H9 (cell line): Measurements from ENCODE around the gene EPC1. TPM values are rescaled to one million over a fixed set of nuclear protein-coding genes. Genes with fewer than 3 reads are reported as not detected.

Experiments used
- DNase-seq: peaks from one replicate; pipeline ENCODE4 v3.0.0-alpha.2; 2017
- H2AFZ ChIP-seq: one replicate; pipeline ENCODE4 v1.6.1; 2013; ENCODE audit warnings: mild to moderate bottlenecking, low read length, control low read depth, moderate library complexity
- H2AK5ac ChIP-seq: 2 replicates; pipeline ENCODE4 v1.6.1; 2013; ENCODE audit warnings: low read length, control low read depth, mixed read lengths; ENCODE audit not compliant: insufficient read length
- H2BK120ac ChIP-seq: one replicate; pipeline ENCODE4 v1.6.1; 2013; ENCODE audit warnings: low read depth, mild to moderate bottlenecking, low read length, control low read depth, inconsistent platforms; ENCODE audit not compliant: poor library complexity, severe bottlenecking
- H2BK12ac ChIP-seq: 2 replicates; pipeline ENCODE4 v1.6.1; 2013; ENCODE audit warnings: low read length, control low read depth, mixed read lengths, low read depth; ENCODE audit not compliant: insufficient read length
- H2BK15ac ChIP-seq: 2 replicates; pipeline ENCODE4 v1.6.1; 2013; ENCODE audit warnings: low read depth, low read length, control low read depth
- H2BK20ac ChIP-seq: one replicate; pipeline ENCODE4 v1.6.1; 2013; ENCODE audit warnings: low read depth, mild to moderate bottlenecking, low read length, control low read depth, inconsistent platforms; ENCODE audit not compliant: poor library complexity, severe bottlenecking
- H2BK5ac ChIP-seq: 2 replicates; pipeline ENCODE4 v1.6.1; 2013; ENCODE audit warnings: low read length, control low read depth, mixed read lengths; ENCODE audit not compliant: insufficient read length
- H3K14ac ChIP-seq: 2 replicates; pipeline ENCODE4 v1.6.1; 2013; ENCODE audit warnings: low read length, control low read depth; ENCODE audit not compliant: insufficient read depth
- H3K18ac ChIP-seq: 2 replicates; pipeline ENCODE4 v1.6.1; 2013; ENCODE audit warnings: low read depth, mild to moderate bottlenecking, mixed read lengths, low read length, control low read depth; ENCODE audit not compliant: insufficient read length
- H3K23ac ChIP-seq: 2 replicates; pipeline ENCODE4 v1.6.1; 2013; ENCODE audit warnings: low read length, control low read depth, mixed read lengths, low read depth; ENCODE audit not compliant: insufficient read length
- H3K23me2 ChIP-seq: 2 replicates; pipeline ENCODE4 v1.6.1; 2013; ENCODE audit warnings: low read depth, mild to moderate bottlenecking, mixed read lengths, low read length, control low read depth; ENCODE audit not compliant: insufficient read length, poor library complexity, severe bottlenecking
- H3K27ac ChIP-seq: 2 replicates; pipeline ENCODE4 v1.5.1; 2013; ENCODE audit warnings: low read length, control low read depth, mixed read lengths, low read depth; ENCODE audit not compliant: insufficient read length
- H3K27me3 ChIP-seq: 2 replicates; pipeline ENCODE4 v1.6.1; 2013; ENCODE audit warnings: low read length, control low read depth, inconsistent platforms; ENCODE audit not compliant: insufficient read depth
- H3K4ac ChIP-seq: 2 replicates; pipeline ENCODE4 v1.6.1; 2013; ENCODE audit warnings: low read depth, mild to moderate bottlenecking, control low read depth, inconsistent platforms, low read length, moderate library complexity
- H3K4me1 ChIP-seq: 2 replicates; pipeline ENCODE4 v1.6.1; 2013; ENCODE audit warnings: low read length, control low read depth, inconsistent platforms; ENCODE audit not compliant: insufficient read depth
- H3K4me2 ChIP-seq: 2 replicates; pipeline ENCODE4 v1.6.1; 2013; ENCODE audit warnings: low read length, control low read depth, mixed read lengths; ENCODE audit not compliant: insufficient read length, insufficient read depth
- H3K56ac ChIP-seq: 2 replicates; pipeline ENCODE4 v1.6.1; 2013; ENCODE audit warnings: low read depth, mild to moderate bottlenecking, mixed read lengths, low read length, control low read depth; ENCODE audit not compliant: insufficient read length
- H3K79me1 ChIP-seq: 2 replicates; pipeline ENCODE4 v1.6.1; 2013; ENCODE audit warnings: low read depth, mild to moderate bottlenecking, moderate library complexity, low read length, control low read depth, inconsistent platforms; ENCODE audit not compliant: insufficient read depth, poor library complexity, severe bottlenecking
- H3K79me2 ChIP-seq: 2 replicates; pipeline ENCODE4 v1.6.1; 2013; ENCODE audit warnings: low read length, control low read depth, inconsistent platforms; ENCODE audit not compliant: insufficient read depth
- H3K9ac ChIP-seq: 2 replicates; pipeline ENCODE4 v1.6.1; 2013; ENCODE audit warnings: low read length, control low read depth, mixed read lengths; ENCODE audit not compliant: insufficient read length; ENCODE audit errors: extremely low read depth
- H3K9me3 ChIP-seq: one replicate; pipeline ENCODE4 v1.6.1; 2013; ENCODE audit warnings: low read depth, low read length, inconsistent platforms; ENCODE audit not compliant: control insufficient read depth
- H3T11ph ChIP-seq: one replicate; pipeline ENCODE4 v1.6.1; 2013; ENCODE audit warnings: mild to moderate bottlenecking, low read length, control low read depth, inconsistent platforms
- H4K20me1 ChIP-seq: one replicate; pipeline ENCODE4 v1.6.1; 2013; ENCODE audit not compliant: control insufficient read depth, insufficient read length, insufficient read depth
- H4K5ac ChIP-seq: 2 replicates; pipeline ENCODE4 v1.6.1; 2013; ENCODE audit warnings: low read depth, mild to moderate bottlenecking, mixed read lengths, low read length, control low read depth; ENCODE audit not compliant: insufficient read length
- H4K8ac ChIP-seq: replicated peaks from 2 replicates; pipeline ENCODE4 v1.6.1; 2013; ENCODE audit warnings: low read length, control low read depth, mixed read lengths, low read depth; ENCODE audit not compliant: insufficient read length
- H4K91ac ChIP-seq: 2 replicates; pipeline ENCODE4 v1.6.1; 2013; ENCODE audit warnings: low read depth, mild to moderate bottlenecking, moderate library complexity, mixed read lengths, low read length, control low read depth; ENCODE audit not compliant: insufficient read length
- H3K27ac Mint-ChIP-seq, 3 experiments: 2 replicates in 2 of 3; 3 replicates in 1 of 3; pipeline ENCODE4 v1.8.0; 2020 to 2021; ENCODE audit warnings: mixed read lengths in 3 of 3, mild to moderate bottlenecking in 1 of 3, moderate library complexity in 1 of 3
- H3K27me3 Mint-ChIP-seq: 2 replicates; pipeline ENCODE4 v1.8.0; 2021; ENCODE audit warnings: low read depth, mild to moderate bottlenecking, moderate library complexity, mixed read lengths
- H3K36me3 Mint-ChIP-seq, 3 experiments: 2 replicates in 2 of 3; 3 replicates in 1 of 3; pipeline ENCODE4 v1.8.0; 2020 to 2021; ENCODE audit warnings: low read depth in 3 of 3, mixed read lengths in 3 of 3; ENCODE audit not compliant: insufficient read depth in 1 of 3
- H3K4me1 Mint-ChIP-seq, 2 experiments: 2 replicates each; pipeline ENCODE4 v1.8.0; 2020; ENCODE audit warnings: mixed read lengths in 2 of 2
- H3K4me3 Mint-ChIP-seq, 2 experiments: 2 replicates in 1 of 2; 3 replicates in 1 of 2; pipeline ENCODE4 v1.8.0; 2020 to 2021; ENCODE audit warnings: mild to moderate bottlenecking in 2 of 2, mixed read lengths in 2 of 2, moderate library complexity in 1 of 2
- H3K9me3 Mint-ChIP-seq, 2 experiments: 2 replicates in 1 of 2; 3 replicates in 1 of 2; pipeline ENCODE4 v1.8.0; 2020; ENCODE audit warnings: mild to moderate bottlenecking in 2 of 2, mixed read lengths in 2 of 2, moderate library complexity in 1 of 2
- CTCF ChIP-seq: fragments of 200-600 bp; sonication (generic); conservative IDR thresholded peaks from 3 replicates; pipeline ENCODE4 v1.8.0; 2021; ENCODE audit warnings: antibody characterized with exemption, mild to moderate bottlenecking
- WGBS: extraction: QIAGEN DNeasy Blood & Tissue Kit; methylation state at CpG from one replicate; pipeline ENCODE4 v1.1.7; 2013; ENCODE audit warnings: missing lambda C conversion rate, low lambda C conversion rate, mixed read lengths; ENCODE audit not compliant: insufficient read length; ENCODE audit errors: extremely low coverage; 5-methylcytosine and 5-hydroxymethylcytosine counted together
- total RNA-seq: library from RNA; stranded (reverse); gene quantifications from 2 replicates; pipeline ENCODE4 v1.2.1, GENCODE V29; 2021

Gene EPC1
- total RNA-seq, 1 experiment from 2014 or later, result 32.5 TPM

GRCh38 chr10:32384171-32384570, 37.2 kb upstream of the EPC1 start:
- no peak for TF ChIP-seq CTCF
- Histone ChIP-seq H3K79me1 (no peaks in the 10 kb centered on the region), H2AFZ (no peak overlapping the region), H3K14ac (no peak overlapping the region), H4K20me1 (no peaks in the 10 kb centered on the region), H3K27me3 (no peaks in the 10 kb centered on the region), H2BK20ac (peak overlapping the region; percentile 26), H3K18ac (no peak overlapping the region), H2BK15ac (no peak overlapping the region), H4K8ac (no peak overlapping the region), H3K4me2 (no peak overlapping the region), H3K27ac (no peak overlapping the region), H3K23ac (no peak overlapping the region), H3K9me3 (no peaks in the 10 kb centered on the region), H4K5ac (no peak overlapping the region), H3K4ac (no peak overlapping the region), H4K91ac (no peak overlapping the region), H2BK12ac (no peak overlapping the region), H3K79me2 (no peaks in the 10 kb centered on the region), H2BK5ac (no peak overlapping the region), H3K4me1 (peaks cover 2% of the 10 kb centered on the region; the same call in 1 of the 2 replicates), H2BK120ac (no peak overlapping the region), H3T11ph (no peak overlapping the region), H3K9ac (no peak overlapping the region), H3K56ac (no peak overlapping the region), H3K23me2 (no peaks in the 10 kb centered on the region), H2AK5ac (no peak overlapping the region)
- Mint-ChIP-seq H3K27me3 (no peaks in the 10 kb centered on the region), H3K4me3 (no peak overlapping the region; a peak in 1 of 5 replicates), H3K36me3 (no peaks in the 10 kb centered on the region), H3K27ac (peak overlapping the region in 1 of 3 experiments; percentile 57; a peak in 1 of 7 replicates), H3K9me3 (no peaks in the 10 kb centered on the region), H3K4me1 (peaks cover 4 to 6% of the 10 kb centered on the region in 2 experiments)
- no peak for DNase-seq
- no CpG with 5 or more reads among the region's 4 CpGs for WGBS
